Right atrium auricular region (tissue), 2 donors: ENCODE data around the gene CHRNG. TPM values are rescaled to one million over a fixed set of nuclear protein-coding genes. Genes with fewer than 3 reads are reported as not detected.
A peak's percentile ranks its signal among the peaks of the same experiment; 100 is the strongest.

Source experiments
- DNase-seq: peaks from one replicate; pipeline ENCODE4 v3.0.0-alpha.2; 2019; ENCODE audit warnings: low spot score
- H3K27ac ChIP-seq, 2 donors: fragments of 200-600 bp; sonication (generic); 1 replicate in 1 of 2; 2 replicates in 1 of 2; pipeline ENCODE4 v1.5.1; 2016 to 2019
- H3K27me3 ChIP-seq, 2 donors: fragments of 200-600 bp; sonication (generic); one replicate each; pipeline versions ENCODE4 v1.5.1 to v1.6.0; 2017 to 2019
- H3K36me3 ChIP-seq: fragments of 200-600 bp; sonication (generic); one replicate; pipeline ENCODE4 v1.5.1; 2016
- H3K4me1 ChIP-seq, 2 donors: fragments of 200-600 bp; sonication (generic); one replicate each; pipeline versions ENCODE4 v1.5.1 to v1.6.0; 2017 to 2019
- H3K4me3 ChIP-seq, 2 donors: fragments of 200-600 bp; sonication (generic); 1 replicate in 1 of 2; 2 replicates in 1 of 2; pipeline ENCODE4 v1.5.1; 2017 to 2019; ENCODE audit warnings: mild to moderate bottlenecking in 1 of 2, moderate library complexity in 1 of 2
- H3K9me3 ChIP-seq, 2 donors: fragments of 200-600 bp; sonication (generic); one replicate each; pipeline ENCODE4 v1.5.1; 2019
- total RNA-seq, 2 donors: library from RNA; depleted of rRNA; stranded (reverse); fragments of >200 nt; gene quantifications; one replicate each; pipeline ENCODE4 v1.1.0, GENCODE V29; 2016
- TF ChIP-seq, protein P1 (sequence below), 2 donors: fragments of 200-600 bp; sonication (generic); IDR thresholded peaks; one replicate each; pipeline ENCODE4 v1.5.1; 2019; ENCODE audit warnings: antibody characterized with exemption in 2 of 2

The CHRNG gene
- total RNA-seq, 2 donors from 2014 or later = not detected

DNA sequence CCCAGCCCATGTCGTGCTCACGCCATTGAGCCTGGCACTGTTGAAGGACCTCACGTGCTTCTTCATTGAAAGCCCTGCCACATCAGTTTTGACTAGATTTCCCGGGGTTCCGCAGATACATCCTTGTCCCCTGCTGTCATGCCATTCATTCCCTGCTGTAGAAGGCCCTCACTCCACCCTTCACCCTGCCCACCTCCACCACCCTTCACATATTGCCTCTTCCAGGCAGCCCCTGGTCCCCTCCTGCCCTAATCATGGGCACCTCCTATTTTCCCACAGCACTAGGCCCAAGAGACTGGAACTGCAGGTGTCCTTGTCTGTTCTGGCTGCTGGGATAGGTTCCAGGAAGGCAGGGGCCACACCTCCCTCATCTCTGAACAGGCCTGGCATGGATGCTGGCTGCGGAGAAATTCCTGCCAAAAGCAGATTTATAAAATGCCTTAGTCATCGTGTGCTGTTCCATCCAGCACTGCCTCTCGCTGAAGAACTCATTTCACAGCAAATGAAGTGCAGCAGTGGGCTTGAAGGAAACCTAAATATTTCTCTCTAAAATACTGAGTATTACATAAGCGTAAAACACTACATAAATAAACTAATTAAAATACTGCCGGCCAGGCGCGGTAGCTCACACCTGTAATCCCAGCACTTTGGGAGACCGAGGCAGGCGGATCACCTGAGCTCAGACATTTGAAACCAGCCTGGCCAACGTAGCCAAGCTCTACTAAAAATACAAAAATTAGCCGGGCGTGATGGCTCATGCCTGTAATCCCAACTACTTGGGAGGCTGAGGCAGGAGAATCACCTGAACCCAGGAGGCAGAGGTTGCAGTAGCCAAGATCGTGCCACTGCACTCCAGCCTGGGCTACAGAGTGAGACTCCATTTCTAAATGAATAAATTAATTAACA lies 49.4 kb downstream of the CHRNG start:
- peaks cover 0 to 24% of the 10 kb centered on the region in 2 donors for H3K4me1 ChIP-seq
- peak; percentile 61 for DNase-seq
- H3K4me3 ChIP-seq = no peak overlapping the region
- no peaks in the 10 kb centered on the region for H3K9me3 ChIP-seq
- TF ChIP-seq, protein P1, sequence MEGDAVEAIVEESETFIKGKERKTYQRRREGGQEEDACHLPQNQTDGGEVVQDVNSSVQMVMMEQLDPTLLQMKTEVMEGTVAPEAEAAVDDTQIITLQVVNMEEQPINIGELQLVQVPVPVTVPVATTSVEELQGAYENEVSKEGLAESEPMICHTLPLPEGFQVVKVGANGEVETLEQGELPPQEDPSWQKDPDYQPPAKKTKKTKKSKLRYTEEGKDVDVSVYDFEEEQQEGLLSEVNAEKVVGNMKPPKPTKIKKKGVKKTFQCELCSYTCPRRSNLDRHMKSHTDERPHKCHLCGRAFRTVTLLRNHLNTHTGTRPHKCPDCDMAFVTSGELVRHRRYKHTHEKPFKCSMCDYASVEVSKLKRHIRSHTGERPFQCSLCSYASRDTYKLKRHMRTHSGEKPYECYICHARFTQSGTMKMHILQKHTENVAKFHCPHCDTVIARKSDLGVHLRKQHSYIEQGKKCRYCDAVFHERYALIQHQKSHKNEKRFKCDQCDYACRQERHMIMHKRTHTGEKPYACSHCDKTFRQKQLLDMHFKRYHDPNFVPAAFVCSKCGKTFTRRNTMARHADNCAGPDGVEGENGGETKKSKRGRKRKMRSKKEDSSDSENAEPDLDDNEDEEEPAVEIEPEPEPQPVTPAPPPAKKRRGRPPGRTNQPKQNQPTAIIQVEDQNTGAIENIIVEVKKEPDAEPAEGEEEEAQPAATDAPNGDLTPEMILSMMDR (IDR thresholded peaks at IDR 0.05) = no peak
- no peaks in the 10 kb centered on the region for H3K27me3 ChIP-seq
- peak overlapping the region; percentile 38 to 46 for H3K27ac ChIP-seq
- no peaks in the 10 kb centered on the region for H3K36me3 ChIP-seq

DNA sequence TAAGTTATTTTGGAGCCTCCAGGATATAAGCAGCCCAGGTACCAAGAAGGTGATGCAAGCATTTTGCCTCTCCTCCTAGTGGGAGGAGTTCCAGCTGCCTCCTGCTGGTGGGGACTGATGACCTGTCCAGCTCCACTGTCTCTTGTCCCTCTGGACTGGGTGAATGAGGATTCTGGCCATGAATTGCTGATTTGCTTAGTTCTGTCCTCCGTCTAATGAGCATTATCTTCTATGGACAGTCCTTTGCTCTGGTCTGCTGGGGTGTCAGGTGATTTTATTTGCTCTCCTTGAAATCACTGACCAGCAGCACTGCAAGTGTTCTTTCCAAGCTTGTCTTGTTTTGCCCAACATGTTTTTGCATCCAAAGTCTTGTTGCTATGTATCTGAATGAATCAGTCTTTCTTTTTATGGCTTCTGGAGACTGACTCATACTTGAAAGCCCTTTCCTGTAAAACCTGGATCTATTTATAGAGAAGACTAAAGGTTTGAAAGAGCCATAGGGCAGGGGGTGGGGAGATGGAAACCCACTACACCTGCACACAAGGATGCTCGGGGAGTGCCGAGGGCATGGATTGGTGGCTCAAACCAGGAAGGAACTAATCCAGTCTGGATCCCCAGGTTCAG lies 53.4 kb downstream of the CHRNG start:
- TF ChIP-seq, protein P1 (IDR thresholded peaks at IDR 0.05) = peak in 1 of 2 donors; percentile 18
- H3K36me3 ChIP-seq = no peaks in the 10 kb centered on the region
- no peaks in the 10 kb centered on the region for H3K9me3 ChIP-seq
- H3K27me3 ChIP-seq = no peaks in the 10 kb centered on the region
- H3K4me3 ChIP-seq = no peak overlapping the region
- DNase-seq = no peak
- H3K27ac ChIP-seq = peak overlapping the region; percentile 3 to 37
- H3K4me1 ChIP-seq = peaks cover 0 to 24% of the 10 kb centered on the region in 2 donors

DNA sequence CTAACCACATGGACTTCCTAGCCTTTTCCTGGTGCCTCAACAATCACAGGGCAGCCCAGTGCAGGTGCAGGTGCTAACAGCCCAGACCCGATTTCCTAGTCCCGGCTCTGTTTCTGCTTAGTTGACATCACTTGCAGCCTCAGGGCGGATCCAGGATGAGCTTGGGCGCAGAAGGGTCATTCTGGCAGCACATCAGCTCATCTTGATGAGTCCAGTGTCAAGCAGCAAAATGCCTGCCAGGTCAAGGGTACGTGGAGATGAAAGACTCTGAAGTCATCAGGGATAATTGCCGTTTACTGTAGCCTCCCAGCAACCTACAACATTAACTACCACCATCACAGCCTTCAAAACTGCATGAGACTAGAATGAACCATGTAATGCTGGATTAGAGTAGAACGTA lies 54.5 kb downstream of the CHRNG start:
- Histone ChIP-seq H3K27ac (no peak overlapping the region), H3K4me3 (no peak overlapping the region), H3K36me3 (no peaks in the 10 kb centered on the region), H3K4me1 (peaks cover 0 to 16% of the 10 kb centered on the region in 2 donors), H3K9me3 (no peaks in the 10 kb centered on the region), H3K27me3 (no peaks in the 10 kb centered on the region)
- no peak for DNase-seq
- TF ChIP-seq, protein P1 (IDR thresholded peaks at IDR 0.05) = no peak

Other genes with a start within 250 kb of the CHRNG start
- gene ALPP, start 160.9 kb upstream of the CHRNG start, total RNA-seq = not detected
- not detected for gene ALPG, start 132.8 kb upstream of the CHRNG start, total RNA-seq
- gene ALPI, start 83.5 kb upstream of the CHRNG start, total RNA-seq = not detected
- gene ECEL1, start 51.9 kb upstream of the CHRNG start, total RNA-seq = not detected
- gene PRSS56, start 19.3 kb upstream of the CHRNG start, total RNA-seq = under 1 TPM in 1 of 2 donors, not detected in 1; 0.20 TPM
- under 1 TPM in 1 of 2 donors, not detected in 1; 0.19 TPM for gene CHRND, start 13.5 kb upstream of the CHRNG start, total RNA-seq
- 1 to 10 TPM; 1.7 to 2.0 TPM for gene TIGD1, start 10.9 kb downstream of the CHRNG start, total RNA-seq
- 10 to 100 TPM; 23.3 to 23.4 TPM for gene EIF4E2, start 11.0 kb downstream of the CHRNG start, total RNA-seq
- 10 to 100 TPM; 11.4 to 11.5 TPM for gene EFHD1, start 93.9 kb downstream of the CHRNG start, total RNA-seq
- 10 to 100 TPM; 48.4 to 57.1 TPM for gene GIGYF2, start 157.6 kb downstream of the CHRNG start, total RNA-seq
- not detected for gene KCNJ13, start 236.9 kb downstream of the CHRNG start, total RNA-seq